A549 (cell line): ENCODE results near the gene LEF1. TPM values are rescaled to one million over a fixed set of nuclear protein-coding genes. Genes with fewer than 3 reads are reported as not detected.

Experiments used
- ATAC-seq, 2 experiments: fragments of 200-7000 bp in 1 of 2; fragments of >200 bp in 1 of 2; cut with Nextera tagmentation in 1 of 2; cut with Tn5 transposase in 1 of 2; 3 replicates each; pipeline versions ENCODE4 v1.8.0 to v1.9.1; 2018 to 2020; ENCODE audit warnings: mild to moderate bottlenecking in 1 of 2, moderate library complexity in 1 of 2
- CTCF ChIA-PET: fragments of 300-600 bp; sonication (Branson Sonifier 250); formaldehyde crosslinking; extraction: SDS; loops from one replicate; lab custom pipeline; 2021; ENCODE audit warnings: antibody characterized with exemption, inconsistent platforms; lab: Yijun Ruan, JAX
- POLR2A ChIA-PET: fragments of 350-600 bp; formaldehyde crosslinking; extraction: SDS; loops from one replicate; lab custom pipeline; 2021; ENCODE audit warnings: antibody characterized with exemption, inconsistent platforms; lab: Yijun Ruan, JAX
- DNase-seq, 2 experiments: peaks; one replicate each; pipeline versions ENCODE4 v3.0.0 to v3.0.0-alpha.2; 2011 to 2016; ENCODE audit warnings: low read depth in 1 of 2, low spot score in 1 of 2
- FAIRE-seq: peaks from 2 replicates; lab custom pipeline; 2011; peaks lifted over from hg19 to GRCh38; lab: Jason Lieb, UNC
- H3K27ac ChIP-seq, 2 experiments: fragments of >200 bp; sonication (Bioruptor Twin); formaldehyde crosslinking; 3 replicates each; pipeline ENCODE4 v1.5.1; 2016 to 2017
- H3K4me1 ChIP-seq: fragments of >200 bp; sonication (Bioruptor Twin); formaldehyde crosslinking; 3 replicates; pipeline ENCODE4 v1.6.1; 2016
- H3K4me2 ChIP-seq: fragments of >200 bp; sonication (Bioruptor Twin); formaldehyde crosslinking; 3 replicates; pipeline ENCODE4 v1.6.1; 2016
- H3K4me3 ChIP-seq: fragments of >200 bp; sonication (Bioruptor Twin); formaldehyde crosslinking; 3 replicates; pipeline ENCODE4 v1.5.1; 2016
- H3K9me3 ChIP-seq: fragments of >200 bp; sonication (Bioruptor Twin); formaldehyde crosslinking; 3 replicates; pipeline ENCODE4 v1.6.1; 2016
- BHLHE40 ChIP-seq: IDR thresholded peaks from 2 replicates; pipeline ENCODE4 v1.6.1; 2012; ENCODE audit warnings: low read depth, low read length, inconsistent platforms
- CBX2 ChIP-seq: fragments of 200-600 bp; sonication (generic); IDR thresholded peaks from 2 replicates; pipeline ENCODE4 v1.6.1; 2016; ENCODE audit warnings: low read depth, mild to moderate bottlenecking, borderline replicate concordance
- CBX8 ChIP-seq: fragments of 200-600 bp; sonication (generic); IDR thresholded peaks from 2 replicates; pipeline ENCODE4 v1.6.1; 2016
- CEBPB ChIP-seq, 2 experiments: fragments of >200 bp in 1 of 2; sonication (Bioruptor Twin) in 1 of 2; formaldehyde crosslinking in 1 of 2; IDR thresholded peaks; 2 replicates each; pipeline ENCODE4 v1.6.1; 2012 to 2016
- CHD2 ChIP-seq: fragments of 150-350 bp; IDR thresholded peaks from 2 replicates; pipeline ENCODE4 v1.6.1; 2014; ENCODE audit warnings: low read length; ENCODE audit not compliant: partially characterized antibody
- FOSB ChIP-seq: fragments of 250-450 bp; sonication (Bioruptor Pico); IDR thresholded peaks from 2 replicates; pipeline ENCODE4 v1.5.0; 2020; ENCODE audit warnings: mild to moderate bottlenecking, moderate library complexity
- FOXS1 ChIP-seq: fragments of 250-450 bp; sonication (Bioruptor Pico); IDR thresholded peaks from 2 replicates; pipeline ENCODE4 v1.5.0; 2020; ENCODE audit warnings: mild to moderate bottlenecking, moderate library complexity
- HDAC2 ChIP-seq: fragments of 200-600 bp; sonication (generic); IDR thresholded peaks from 2 replicates; pipeline ENCODE4 v1.6.1; 2016
- HEYL ChIP-seq: fragments of 250-450 bp; sonication (Bioruptor Pico); IDR thresholded peaks from 2 replicates; pipeline ENCODE4 v1.8.0; 2021; ENCODE audit warnings: mild to moderate bottlenecking, moderate library complexity
- HOXB5 ChIP-seq: fragments of 250-450 bp; sonication (Bioruptor Pico); IDR thresholded peaks from 2 replicates; pipeline ENCODE4 v1.5.0; 2020; ENCODE audit warnings: mild to moderate bottlenecking, moderate library complexity
- JUNB ChIP-seq: fragments of >200 bp; sonication (Bioruptor Twin); formaldehyde crosslinking; IDR thresholded peaks from 2 replicates; pipeline ENCODE4 v1.6.1; 2016
- KDM1A ChIP-seq: fragments of 200-600 bp; sonication (generic); IDR thresholded peaks from 2 replicates; pipeline ENCODE4 v1.6.1; 2016; ENCODE audit warnings: low read depth, mild to moderate bottlenecking
- MAFK ChIP-seq: fragments of 450-650 bp; IDR thresholded peaks from 2 replicates; pipeline ENCODE4 v1.6.1; 2014; ENCODE audit not compliant: partially characterized antibody
- MAZ ChIP-seq: fragments of 150-350 bp; IDR thresholded peaks from 2 replicates; pipeline ENCODE4 v1.6.1; 2014; ENCODE audit warnings: antibody characterized with exemption, low read depth, low read length, borderline replicate concordance
- NPAS2 ChIP-seq: fragments of 250-450 bp; sonication (Bioruptor Pico); IDR thresholded peaks from 2 replicates; pipeline ENCODE4 v1.8.0; 2022; ENCODE audit warnings: mild to moderate bottlenecking, moderate library complexity, borderline replicate concordance
- NR3C1 ChIP-seq: fragments of >200 bp; sonication (Bioruptor Twin); formaldehyde crosslinking; IDR thresholded peaks from 3 replicates; pipeline ENCODE4 v1.6.1; 2017
- RCOR1 ChIP-seq: fragments of 150-350 bp; IDR thresholded peaks from 2 replicates; pipeline ENCODE4 v1.6.1; 2014; ENCODE audit warnings: antibody characterized with exemption, low read length, low read depth
- RFX5 ChIP-seq: fragments of 450-650 bp; IDR thresholded peaks from 2 replicates; pipeline ENCODE4 v1.7.1; 2014; ENCODE audit warnings: antibody characterized with exemption, mild to moderate bottlenecking, moderate library complexity
- RNF2 ChIP-seq: fragments of 200-600 bp; sonication (generic); IDR thresholded peaks from 2 replicates; pipeline ENCODE4 v1.6.1; 2016; ENCODE audit warnings: low read depth, mild to moderate bottlenecking, antibody characterized with exemption, moderate library complexity, borderline replicate concordance
- SREBF2 ChIP-seq: fragments of 450-650 bp; IDR thresholded peaks from 2 replicates; pipeline ENCODE4 v1.6.1; 2014; ENCODE audit warnings: mild to moderate bottlenecking, moderate library complexity
- ZC3H11A ChIP-seq: fragments of 450-650 bp; IDR thresholded peaks from 2 replicates; pipeline ENCODE4 v1.6.1; 2014; ENCODE audit warnings: antibody characterized with exemption, mild to moderate bottlenecking
- WGBS: methylation state at CpG from one replicate; pipeline ENCODE4 v1.1.6; 2017; ENCODE audit errors: missing lambda C conversion rate; 5-methylcytosine and 5-hydroxymethylcytosine counted together
- polyA plus RNA-seq, 4 experiments: library from polyadenylated mRNA; depleted of rRNA in 3 of 4; stranded (reverse); fragments of >200 nt; fragmentation: RNase III in 1 of 4; extraction: RNeasy Plus Mini Kit Qiagen cat#74134 plus additional on column Dnase treatment in 1 of 4; gene quantifications; 2 replicates in 3 of 4; 3 replicates in 1 of 4; pipeline ENCODE4 v1.2.3, GENCODE V29; 2011 to 2017
- TF ChIP-seq, protein P1 (sequence below): IDR thresholded peaks from 2 replicates; pipeline ENCODE4 v1.6.1; 2012
- TF ChIP-seq, protein P2 (sequence below): fragments of >200 bp; sonication (Bioruptor Twin); formaldehyde crosslinking; IDR thresholded peaks from 3 replicates; pipeline ENCODE4 v1.5.1; 2016
- TF ChIP-seq, protein P3 (sequence below): fragments of 200-600 bp; sonication (generic); IDR thresholded peaks from 2 replicates; pipeline ENCODE4 v1.6.1; 2016; ENCODE audit warnings: antibody characterized with exemption, mild to moderate bottlenecking, moderate library complexity
- TF ChIP-seq, protein P4 (sequence below): IDR thresholded peaks from 2 replicates; pipeline ENCODE4 v1.6.1; 2012; ENCODE audit warnings: low read depth, borderline replicate concordance

LEF1 gene
- polyA plus RNA-seq, 2 of the 4 experiments (the other 2 are of a cell fraction) = not detected

DNA sequence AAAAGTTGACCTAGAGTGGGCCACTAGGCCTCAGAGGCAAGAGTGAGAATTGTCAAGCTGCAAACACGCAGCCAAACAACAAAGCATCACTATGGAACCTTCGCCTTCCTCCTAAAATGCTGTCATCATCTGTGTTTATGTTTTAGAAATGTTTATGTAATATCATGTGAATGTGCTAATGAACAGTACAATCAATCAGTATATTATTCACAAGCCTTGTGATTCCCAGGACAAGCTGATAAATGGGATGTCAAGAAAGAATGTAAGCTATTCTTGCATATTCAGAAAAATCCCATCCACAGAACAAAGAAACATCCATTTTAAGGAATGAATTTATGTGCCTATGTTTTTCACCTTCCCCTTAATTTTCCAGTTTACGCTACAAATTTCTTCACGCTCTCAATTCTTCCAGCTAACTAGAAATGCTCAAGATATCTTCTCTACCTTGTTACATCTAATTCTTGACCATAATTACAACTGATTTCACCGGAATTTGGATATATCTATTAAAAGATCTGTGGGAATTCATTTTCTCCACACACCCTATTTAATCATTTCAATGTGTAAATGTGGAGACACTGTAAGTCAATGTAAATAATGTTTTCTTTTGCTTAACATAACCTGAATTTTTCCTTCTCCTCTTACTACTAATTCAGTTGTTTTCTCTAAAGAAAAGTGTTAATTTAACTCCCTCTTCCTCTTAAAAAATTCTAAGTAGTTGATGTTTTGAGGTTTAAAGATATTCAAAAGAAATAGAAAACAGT lies 65.5 kb downstream of the LEF1 start:
- no peak for ATAC-seq
- ChIA-PET CTCF (no interaction called here), POLR2A (no interaction called here)
- no peak for DNase-seq
- Histone ChIP-seq H3K4me2 (no peak overlapping the region), H3K9me3 (no peaks in the 10 kb centered on the region), H3K4me3 (no peak overlapping the region), H3K27ac (no peak overlapping the region), H3K4me1 (no peaks in the 10 kb centered on the region)
- no peak for FAIRE-seq
- WGBS = 26% methylated on average over 5 of the region's 5 CpGs
- TF ChIP-seq MAZ = no peak
- TF ChIP-seq, protein P1, sequence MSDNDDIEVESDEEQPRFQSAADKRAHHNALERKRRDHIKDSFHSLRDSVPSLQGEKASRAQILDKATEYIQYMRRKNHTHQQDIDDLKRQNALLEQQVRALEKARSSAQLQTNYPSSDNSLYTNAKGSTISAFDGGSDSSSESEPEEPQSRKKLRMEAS = no peak
- TF ChIP-seq, protein P2, sequence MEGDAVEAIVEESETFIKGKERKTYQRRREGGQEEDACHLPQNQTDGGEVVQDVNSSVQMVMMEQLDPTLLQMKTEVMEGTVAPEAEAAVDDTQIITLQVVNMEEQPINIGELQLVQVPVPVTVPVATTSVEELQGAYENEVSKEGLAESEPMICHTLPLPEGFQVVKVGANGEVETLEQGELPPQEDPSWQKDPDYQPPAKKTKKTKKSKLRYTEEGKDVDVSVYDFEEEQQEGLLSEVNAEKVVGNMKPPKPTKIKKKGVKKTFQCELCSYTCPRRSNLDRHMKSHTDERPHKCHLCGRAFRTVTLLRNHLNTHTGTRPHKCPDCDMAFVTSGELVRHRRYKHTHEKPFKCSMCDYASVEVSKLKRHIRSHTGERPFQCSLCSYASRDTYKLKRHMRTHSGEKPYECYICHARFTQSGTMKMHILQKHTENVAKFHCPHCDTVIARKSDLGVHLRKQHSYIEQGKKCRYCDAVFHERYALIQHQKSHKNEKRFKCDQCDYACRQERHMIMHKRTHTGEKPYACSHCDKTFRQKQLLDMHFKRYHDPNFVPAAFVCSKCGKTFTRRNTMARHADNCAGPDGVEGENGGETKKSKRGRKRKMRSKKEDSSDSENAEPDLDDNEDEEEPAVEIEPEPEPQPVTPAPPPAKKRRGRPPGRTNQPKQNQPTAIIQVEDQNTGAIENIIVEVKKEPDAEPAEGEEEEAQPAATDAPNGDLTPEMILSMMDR = no peak
- no peak for TF ChIP-seq SREBF2
- no peak for TF ChIP-seq HDAC2
- no peak for TF ChIP-seq CBX2
- no peak for TF ChIP-seq NR3C1
- no peak for TF ChIP-seq CEBPB (IDR thresholded peaks at IDR 0.05)
- no peak for TF ChIP-seq CHD2
- TF ChIP-seq, protein P3, sequence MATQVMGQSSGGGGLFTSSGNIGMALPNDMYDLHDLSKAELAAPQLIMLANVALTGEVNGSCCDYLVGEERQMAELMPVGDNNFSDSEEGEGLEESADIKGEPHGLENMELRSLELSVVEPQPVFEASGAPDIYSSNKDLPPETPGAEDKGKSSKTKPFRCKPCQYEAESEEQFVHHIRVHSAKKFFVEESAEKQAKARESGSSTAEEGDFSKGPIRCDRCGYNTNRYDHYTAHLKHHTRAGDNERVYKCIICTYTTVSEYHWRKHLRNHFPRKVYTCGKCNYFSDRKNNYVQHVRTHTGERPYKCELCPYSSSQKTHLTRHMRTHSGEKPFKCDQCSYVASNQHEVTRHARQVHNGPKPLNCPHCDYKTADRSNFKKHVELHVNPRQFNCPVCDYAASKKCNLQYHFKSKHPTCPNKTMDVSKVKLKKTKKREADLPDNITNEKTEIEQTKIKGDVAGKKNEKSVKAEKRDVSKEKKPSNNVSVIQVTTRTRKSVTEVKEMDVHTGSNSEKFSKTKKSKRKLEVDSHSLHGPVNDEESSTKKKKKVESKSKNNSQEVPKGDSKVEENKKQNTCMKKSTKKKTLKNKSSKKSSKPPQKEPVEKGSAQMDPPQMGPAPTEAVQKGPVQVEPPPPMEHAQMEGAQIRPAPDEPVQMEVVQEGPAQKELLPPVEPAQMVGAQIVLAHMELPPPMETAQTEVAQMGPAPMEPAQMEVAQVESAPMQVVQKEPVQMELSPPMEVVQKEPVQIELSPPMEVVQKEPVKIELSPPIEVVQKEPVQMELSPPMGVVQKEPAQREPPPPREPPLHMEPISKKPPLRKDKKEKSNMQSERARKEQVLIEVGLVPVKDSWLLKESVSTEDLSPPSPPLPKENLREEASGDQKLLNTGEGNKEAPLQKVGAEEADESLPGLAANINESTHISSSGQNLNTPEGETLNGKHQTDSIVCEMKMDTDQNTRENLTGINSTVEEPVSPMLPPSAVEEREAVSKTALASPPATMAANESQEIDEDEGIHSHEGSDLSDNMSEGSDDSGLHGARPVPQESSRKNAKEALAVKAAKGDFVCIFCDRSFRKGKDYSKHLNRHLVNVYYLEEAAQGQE = no peak
- no peak for TF ChIP-seq KDM1A
- TF ChIP-seq RFX5 = no peak
- TF ChIP-seq JUNB = no peak
- TF ChIP-seq CBX8 = no peak
- no peak for TF ChIP-seq HOXB5 (CRISPR knock-in tag)
- TF ChIP-seq NPAS2 (CRISPR knock-in tag) = no peak
- TF ChIP-seq FOXS1 (CRISPR knock-in tag) = no peak
- no peak for TF ChIP-seq FOSB (CRISPR knock-in tag)
- no peak for TF ChIP-seq MAFK
- TF ChIP-seq, protein P4, sequence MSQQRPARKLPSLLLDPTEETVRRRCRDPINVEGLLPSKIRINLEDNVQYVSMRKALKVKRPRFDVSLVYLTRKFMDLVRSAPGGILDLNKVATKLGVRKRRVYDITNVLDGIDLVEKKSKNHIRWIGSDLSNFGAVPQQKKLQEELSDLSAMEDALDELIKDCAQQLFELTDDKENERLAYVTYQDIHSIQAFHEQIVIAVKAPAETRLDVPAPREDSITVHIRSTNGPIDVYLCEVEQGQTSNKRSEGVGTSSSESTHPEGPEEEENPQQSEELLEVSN = no peak

DNA sequence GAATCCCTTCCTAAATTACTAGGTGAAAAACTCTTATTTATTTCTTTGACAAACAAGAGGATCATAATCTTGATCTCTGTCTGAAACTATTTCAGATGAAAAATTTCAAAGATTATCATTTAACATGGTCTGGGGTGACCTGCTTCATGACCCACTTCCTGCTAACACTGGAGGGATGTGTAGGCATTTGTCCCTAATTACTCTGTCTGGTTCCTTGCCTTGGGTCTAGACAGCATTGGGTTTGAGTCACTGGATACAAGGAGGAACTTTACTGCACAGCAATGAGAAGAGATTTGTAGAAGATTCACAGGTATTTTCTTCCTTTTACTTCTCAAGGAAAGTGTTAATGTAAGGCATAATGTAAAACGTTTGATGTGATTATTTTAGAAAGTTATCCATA lies 67.9 kb downstream of the LEF1 start:
- Histone ChIP-seq H3K4me2 (no peak overlapping the region), H3K4me3 (no peak overlapping the region), H3K27ac (no peak overlapping the region), H3K4me1 (no peaks in the 10 kb centered on the region), H3K9me3 (no peaks in the 10 kb centered on the region)
- CTCF ChIA-PET = no interaction called here
- DNase-seq = no peak
- 0% methylated on average over 1 of the region's 1 CpG for WGBS
- no peak for FAIRE-seq
- no peak for ATAC-seq
- POLR2A ChIA-PET = no interaction called here
- TF ChIP-seq HEYL (no peak), ZC3H11A (no peak), RNF2 (no peak), BHLHE40 (no peak), RCOR1 (no peak)
